GM12891 (cell line): Measurements from ENCODE around the gene TLCD3B.
"Not testable (repeated sequence)": the region's sequence is repeated elsewhere in the genome, so short reads cannot be mapped to it uniquely, and the experiment has no call there.

Experiments
- PAX5 ChIP-seq: IDR thresholded peaks from 2 replicates; pipeline ENCODE4 v1.6.1; 2011; ENCODE audit warnings: low read length, moderate library complexity, mild to moderate bottlenecking; ENCODE audit not compliant: insufficient read depth, severe bottlenecking
- POLR2A ChIP-seq: IDR thresholded peaks from 2 replicates; pipeline ENCODE4 v1.6.1; 2011; ENCODE audit warnings: low read depth, low read length, control low read depth
- POLR2AphosphoS5 ChIP-seq: IDR thresholded peaks from 2 replicates; pipeline ENCODE4 v1.6.1; 2011; ENCODE audit warnings: low read depth, low read length, control low read depth
- POU2F2 ChIP-seq: IDR thresholded peaks from 2 replicates; pipeline ENCODE4 v1.6.1; 2011; ENCODE audit warnings: low read depth, mild to moderate bottlenecking, control low read depth, low read length, moderate library complexity
- SPI1 ChIP-seq: IDR thresholded peaks from 2 replicates; pipeline ENCODE4 v1.6.1; 2011; ENCODE audit warnings: low read depth, low read length, control low read depth
- TAF1 ChIP-seq: IDR thresholded peaks from 2 replicates; pipeline ENCODE4 v1.6.1; 2011; ENCODE audit warnings: low read depth, low read length, control low read depth

DNA sequence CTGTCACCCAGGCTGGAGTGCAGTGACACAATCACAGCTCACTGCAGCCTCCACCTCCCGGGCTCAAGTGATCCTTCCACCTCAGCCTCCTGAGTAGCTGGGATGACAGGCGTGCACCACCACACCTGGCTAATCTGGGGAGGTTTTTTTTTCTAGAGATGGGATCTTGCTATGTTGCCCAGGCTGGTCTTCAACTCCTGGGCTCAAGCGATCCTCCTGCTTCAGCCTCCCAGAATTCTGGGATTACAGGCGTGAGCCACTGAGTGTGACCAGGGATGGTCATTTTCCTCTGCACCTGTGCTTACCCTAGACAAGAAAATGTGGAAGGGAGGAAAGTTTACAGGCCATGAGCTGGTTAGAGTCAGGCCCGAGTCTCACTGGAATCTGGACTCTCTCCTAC lies 9.6 kb upstream of the TLCD3B start:
- not testable (repeated sequence) for TF ChIP-seq POLR2AphosphoS5, POLR2A, SPI1, TAF1, PAX5, POU2F2
